Posterior cingulate gyrus (tissue), 11 donors: ENCODE data around the gene HOXA7.

Experiments used
- DNase-seq, 10 donors: peaks; one replicate each; pipeline versions ENCODE4 v3.0.0 to v3.0.0-alpha.2; 2020 to 2021; ENCODE audit warnings: mixed read lengths in 3 of 10
- intact Hi-C: fragments of 100-400 bp; cut with DNase I; formaldehyde crosslinking; loops from one replicate; pipeline ENCODE4 v1.15.1; 2023

Gene HOXA7

DNA sequence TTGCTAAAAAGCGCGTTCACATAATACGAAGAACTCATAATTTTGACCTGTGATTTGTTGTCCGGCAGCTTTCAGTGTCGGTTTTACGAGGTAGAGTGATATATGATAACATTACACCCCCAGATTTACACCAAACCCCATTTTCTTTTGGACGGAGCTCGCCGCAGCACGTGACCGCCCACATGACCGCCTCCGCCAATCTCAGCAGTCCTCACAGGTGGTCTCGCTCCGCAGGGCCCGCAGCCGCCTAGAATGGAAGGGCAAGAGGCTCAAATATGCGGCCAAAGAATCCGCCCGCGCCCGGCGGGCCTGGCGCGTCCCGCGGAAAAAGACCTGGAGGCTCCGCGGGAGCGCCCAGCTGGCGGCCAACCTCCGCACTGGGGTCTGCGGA, at the start of gene HOXA7:
TSS of gene HOXA7 (minus strand) at position 168 of the 391 bp plus-strand sequence. CDS start at position 38, 130 bp downstream.
- intact Hi-C loops: no loop called here
- DNase-seq: peak in 1 of 10 donors; percentile 12

DNA sequence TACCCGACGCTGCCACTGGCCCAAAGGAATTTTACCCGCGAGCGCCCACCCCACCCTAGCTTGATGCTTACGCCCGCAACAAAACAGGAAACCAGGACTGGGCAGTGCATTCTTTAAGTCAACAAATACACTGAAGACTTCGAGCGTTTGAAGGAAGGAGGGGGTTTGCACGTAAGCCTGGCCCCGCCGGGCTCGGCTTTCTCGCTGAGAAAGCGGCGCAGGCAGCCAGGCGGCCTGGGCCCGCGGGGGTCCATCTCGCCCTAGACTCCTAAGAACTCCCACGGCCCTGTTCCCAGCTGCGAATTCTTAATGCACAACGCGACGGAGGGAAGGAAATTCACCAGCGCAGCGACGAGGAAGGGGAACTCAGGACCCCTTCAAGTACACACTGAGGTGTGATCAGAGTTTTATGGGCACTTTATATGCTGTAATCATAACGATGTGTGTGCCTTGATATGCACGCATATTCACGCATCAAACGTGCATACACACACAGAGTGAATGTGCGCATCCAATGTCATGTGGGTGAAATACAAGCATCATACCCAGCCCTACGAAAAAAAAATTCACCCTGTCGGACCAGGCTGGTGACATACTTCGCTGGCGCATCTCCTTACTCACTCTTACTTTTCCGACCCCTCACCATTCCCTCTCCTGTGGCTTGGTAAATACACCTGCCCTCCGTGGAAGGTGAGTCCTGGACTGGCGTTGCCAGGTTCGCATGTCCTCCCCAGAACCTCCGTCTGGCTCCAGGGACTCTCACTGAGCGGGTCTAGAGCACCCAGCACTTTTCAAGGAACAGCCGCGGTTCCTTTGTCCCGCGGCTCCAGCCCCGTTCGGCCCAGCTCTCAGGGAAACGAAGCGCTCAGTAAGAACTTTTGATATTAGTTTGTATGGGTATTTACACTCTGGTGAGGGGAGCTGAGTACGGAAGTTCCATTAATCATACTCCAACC, 49.1 kb upstream of the HOXA7 start:
- intact Hi-C loops: no loop called here
- DNase-seq: no peak

DNA sequence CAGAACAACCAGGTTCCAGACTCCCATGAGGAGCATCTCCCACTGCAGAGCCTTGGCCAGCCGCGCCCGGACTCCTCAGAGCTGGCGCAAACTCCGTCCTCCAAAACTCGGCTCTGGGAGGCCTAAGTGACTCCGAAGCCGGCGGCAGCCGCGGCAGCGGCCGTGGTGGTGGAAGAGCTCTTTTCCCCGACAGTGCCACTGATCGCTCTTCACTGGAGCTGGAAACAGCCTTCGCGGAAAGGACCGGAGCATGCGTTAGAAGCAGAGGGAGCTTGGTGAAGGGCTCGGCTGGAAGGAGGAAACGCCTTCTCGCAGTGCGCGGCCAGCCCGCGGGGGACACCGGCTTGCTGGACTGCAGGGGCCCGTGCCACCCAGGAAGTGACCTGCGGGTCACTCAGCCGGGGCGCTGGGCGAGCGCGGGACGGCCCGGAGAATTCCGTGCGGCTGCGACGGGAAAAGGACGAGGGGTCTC, 48.4 kb upstream of the HOXA7 start:
- DNase-seq: peak in 1 of 10 donors; percentile 84
- intact Hi-C loops: no loop called here

DNA sequence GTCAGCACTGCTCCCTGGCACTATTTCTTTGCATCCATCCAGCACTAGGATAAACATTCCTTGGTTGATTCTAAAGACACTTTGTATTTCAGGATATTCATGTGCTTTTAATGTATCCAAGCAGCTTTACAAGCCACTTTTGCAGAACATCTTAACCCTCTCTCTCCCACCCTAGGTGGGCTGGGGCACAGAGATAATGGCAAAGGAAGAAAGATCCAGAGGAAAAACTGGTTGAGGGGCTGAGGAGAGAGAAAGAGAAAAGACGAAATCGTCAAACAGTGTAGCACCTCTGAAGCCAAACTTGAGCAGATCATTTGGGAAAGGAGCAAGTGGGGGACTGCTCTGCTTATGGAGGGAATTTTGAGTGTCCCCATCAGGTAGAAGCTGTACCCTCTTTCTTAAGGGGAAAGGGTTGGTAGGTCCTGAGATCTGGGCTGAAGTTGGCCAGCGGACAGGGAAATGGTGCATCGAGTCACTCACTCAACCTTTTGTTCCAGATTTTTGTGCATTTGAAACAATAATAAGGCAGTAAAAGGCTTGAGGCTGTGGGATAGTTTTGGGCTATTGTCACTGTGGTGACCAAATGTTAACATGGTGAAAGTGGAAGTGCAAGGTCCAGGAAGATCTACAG, 47.6 kb upstream of the HOXA7 start:
- intact Hi-C loops: no loop called here
- DNase-seq: no peak

DNA sequence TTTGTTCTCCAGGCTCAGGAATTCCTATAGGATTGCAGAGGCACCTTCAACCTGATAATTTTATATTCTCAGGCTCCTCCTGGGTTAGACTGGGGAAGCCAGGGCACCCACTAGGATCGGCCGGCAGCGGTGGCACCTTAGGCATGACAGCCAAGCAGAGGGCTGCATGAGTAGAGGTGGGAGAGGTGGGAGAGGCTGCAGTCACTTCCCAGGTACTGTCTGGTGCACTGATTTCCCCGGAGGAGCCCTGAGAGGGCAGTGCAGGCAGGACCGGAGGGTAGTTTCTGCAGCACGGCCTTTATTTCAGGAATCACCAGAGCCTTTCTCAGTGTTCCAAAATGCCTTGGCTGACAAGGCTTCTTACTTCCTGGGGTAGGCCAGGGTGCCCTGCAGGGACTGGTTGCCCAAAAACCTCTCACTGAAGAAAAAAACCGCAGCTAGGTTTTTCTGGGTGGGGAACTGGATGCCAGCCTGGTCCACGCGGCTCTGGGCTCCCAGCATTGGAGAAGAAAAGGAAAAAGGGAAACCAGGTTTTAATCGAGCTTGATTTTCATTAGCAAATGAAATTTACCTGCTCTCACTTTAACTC, 47.0 kb upstream of the HOXA7 start:
- DNase-seq: no peak
- intact Hi-C loops: no loop called here

DNA sequence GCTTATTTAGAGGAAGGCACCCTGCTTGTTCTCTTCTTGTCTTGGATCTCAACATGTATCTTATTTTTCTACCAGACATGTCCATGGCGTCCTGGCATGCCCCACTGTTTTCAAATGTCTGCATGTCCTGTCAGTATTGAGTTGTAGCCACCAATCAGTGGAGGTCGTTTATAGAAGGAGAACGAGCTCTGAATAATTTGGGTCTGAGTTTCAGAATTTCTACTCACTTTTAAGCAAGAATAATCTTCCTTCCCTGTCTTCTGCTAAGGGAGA, 46.3 kb upstream of the HOXA7 start:
- no peak for DNase-seq
- intact Hi-C loops: no loop called here

DNA sequence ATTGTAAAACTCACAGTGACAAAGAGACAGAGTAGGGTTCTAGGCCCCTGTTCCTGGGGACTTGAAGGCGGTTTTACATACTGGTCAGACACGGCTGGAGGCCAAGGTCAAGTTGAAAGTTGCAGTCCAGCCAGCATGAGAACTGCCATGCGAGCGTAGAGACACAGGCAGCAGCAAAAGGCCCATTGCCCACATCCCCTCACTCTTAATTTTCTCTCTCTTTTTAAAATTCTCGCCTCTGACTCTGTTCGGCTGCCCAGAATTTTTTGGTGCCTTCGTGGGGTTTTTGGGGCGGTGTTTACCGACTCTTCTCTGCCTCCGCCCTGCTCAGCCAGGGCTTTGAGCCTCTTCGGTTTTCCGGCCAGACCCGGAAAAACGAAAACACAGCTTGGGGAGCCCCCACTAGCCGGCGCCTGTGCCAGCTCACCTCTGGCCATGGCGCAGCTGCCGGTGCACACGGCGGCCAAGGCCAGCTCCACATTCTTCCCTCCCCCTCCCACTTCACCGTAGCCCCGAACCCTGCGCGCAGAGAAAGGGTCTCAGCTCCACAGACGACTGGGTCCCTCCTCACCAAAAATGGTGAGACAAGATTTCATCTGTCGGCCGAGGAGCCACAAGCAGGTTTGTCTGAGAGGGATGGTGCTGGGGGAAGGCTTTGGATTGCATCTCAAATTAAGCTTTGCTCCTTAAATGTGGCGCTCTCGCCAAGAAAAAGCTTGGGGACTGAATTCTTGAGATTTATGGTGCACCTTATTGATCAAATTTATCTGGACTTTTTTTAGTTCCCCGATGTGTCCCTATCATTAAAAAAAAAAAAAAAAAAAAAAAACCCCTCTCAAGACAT, 45.8 kb upstream of the HOXA7 start:
- intact Hi-C loops: no loop called here

DNA sequence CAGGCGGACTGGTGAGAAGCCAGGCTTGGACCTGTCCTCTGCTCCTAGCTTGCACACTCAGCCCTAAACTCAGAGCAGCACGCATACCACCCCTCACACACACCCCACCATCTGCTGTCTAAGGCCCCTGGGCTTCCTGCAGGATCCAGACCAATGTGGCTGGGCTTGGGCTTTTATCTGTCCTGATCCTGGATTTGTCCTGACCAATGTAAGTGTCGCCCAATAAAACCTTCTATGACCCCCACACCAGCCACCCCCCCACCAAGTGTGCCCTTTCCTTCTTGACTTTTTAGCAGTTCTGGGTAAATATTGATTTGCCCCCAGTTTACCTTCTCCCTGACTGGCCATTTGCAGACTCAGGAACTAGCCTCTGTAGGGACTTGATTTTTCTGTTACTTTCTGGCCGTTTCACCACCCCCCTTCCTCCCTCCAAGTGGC, 45.1 kb upstream of the HOXA7 start:
- DNase-seq: no peak
- intact Hi-C loops: no loop called here

More for the DNA sequence above, 45.8 kb upstream of the HOXA7 start:
- no peak for DNase-seq

DNA sequence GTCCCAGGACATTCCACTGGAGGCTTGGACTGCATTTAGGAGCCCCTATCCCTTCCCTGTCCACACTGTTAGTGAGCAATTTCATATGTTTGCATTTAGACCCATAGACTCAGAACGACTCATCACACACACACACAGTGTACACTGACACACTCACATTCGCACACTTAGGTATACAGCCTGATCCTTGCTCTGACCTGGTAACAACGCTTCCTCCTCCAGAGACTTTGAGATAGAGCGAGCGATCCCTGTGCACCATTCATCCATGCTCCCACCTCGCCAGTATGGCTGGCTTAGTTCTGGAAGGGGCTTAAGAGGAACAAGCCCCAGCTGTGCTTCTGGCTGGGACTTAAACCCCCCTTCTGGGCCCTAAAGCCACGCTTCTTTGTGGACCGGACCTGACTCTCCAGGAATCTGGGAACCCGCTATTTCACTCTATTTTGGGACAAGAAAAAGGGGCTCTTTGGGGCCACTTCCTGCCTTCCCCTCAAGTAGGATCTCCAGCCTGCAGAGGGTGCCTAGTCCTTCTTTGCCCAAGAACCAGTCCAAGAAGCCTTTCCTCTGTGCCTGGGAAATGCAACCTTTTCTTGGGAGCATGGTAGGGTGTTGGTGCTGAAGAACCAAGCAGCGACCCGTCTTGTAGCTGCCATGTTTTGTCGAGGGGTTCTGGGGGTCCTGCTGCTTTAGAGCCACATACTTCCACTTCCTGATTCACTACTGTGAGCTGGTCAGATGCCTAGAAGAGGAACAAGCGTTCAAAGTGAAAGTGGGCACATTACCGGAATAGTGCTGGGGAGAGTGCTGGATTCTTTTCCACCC, 44.5 kb upstream of the HOXA7 start:
- DNase-seq: no peak
- intact Hi-C loops: no loop called here

DNA sequence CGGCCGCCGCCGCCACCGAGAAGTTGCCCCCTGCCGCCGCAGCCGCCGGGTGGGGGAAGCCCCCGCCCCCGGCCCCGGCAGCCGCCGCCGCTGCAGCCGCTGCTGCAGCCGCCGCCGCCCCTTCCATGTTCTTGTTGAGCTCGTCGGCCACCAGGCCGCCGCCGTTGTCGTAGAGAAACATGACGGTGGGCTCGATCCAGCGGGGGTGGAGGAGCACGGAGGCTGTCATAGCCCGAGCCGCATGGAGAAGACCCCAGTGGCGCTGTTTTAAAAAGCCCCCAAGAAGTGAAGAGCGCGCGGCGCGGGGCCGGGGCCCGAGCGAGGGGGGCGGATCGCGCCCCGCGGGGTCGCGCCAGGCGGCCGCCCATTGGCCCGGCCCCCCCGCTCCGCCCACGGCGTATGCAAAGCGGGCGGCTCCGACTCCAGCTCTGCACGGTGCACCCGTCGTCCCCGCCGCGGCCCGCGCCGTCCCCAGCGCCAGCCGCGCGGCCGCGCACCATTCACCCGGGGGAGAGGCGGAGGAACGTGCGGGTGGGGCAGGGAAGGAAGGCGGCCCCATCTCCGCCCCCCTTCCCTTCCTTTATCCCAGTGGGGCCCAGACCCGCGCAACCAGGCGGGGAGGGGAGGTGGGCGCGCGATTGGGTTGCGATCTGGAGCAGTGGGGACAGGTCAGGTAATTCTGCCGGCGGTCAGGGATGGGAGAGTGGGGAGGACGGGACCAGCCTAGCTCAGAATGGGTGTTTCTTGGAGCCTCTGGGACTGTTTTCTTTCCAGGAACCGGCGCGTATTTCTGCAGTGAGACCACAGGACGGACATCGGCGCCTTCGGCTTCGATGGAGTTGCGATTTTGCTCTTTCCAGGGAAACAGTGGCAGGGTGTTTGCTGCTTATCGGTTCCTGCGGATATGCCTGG, 43.6 kb upstream of the HOXA7 start, which contains the start of gene HOXA13:
TSS of gene HOXA13 (minus strand) at position 243 of the 912 bp plus-strand sequence. CDS start at position 229, 14 bp downstream.
- peak in 1 of 10 donors; percentile 43 for DNase-seq
- intact Hi-C loops: loop anchor here (5.0 kb wide), 2 partner anchors 572 to 877 kb away; no protein-coding TSS in a partner anchor

DNA sequence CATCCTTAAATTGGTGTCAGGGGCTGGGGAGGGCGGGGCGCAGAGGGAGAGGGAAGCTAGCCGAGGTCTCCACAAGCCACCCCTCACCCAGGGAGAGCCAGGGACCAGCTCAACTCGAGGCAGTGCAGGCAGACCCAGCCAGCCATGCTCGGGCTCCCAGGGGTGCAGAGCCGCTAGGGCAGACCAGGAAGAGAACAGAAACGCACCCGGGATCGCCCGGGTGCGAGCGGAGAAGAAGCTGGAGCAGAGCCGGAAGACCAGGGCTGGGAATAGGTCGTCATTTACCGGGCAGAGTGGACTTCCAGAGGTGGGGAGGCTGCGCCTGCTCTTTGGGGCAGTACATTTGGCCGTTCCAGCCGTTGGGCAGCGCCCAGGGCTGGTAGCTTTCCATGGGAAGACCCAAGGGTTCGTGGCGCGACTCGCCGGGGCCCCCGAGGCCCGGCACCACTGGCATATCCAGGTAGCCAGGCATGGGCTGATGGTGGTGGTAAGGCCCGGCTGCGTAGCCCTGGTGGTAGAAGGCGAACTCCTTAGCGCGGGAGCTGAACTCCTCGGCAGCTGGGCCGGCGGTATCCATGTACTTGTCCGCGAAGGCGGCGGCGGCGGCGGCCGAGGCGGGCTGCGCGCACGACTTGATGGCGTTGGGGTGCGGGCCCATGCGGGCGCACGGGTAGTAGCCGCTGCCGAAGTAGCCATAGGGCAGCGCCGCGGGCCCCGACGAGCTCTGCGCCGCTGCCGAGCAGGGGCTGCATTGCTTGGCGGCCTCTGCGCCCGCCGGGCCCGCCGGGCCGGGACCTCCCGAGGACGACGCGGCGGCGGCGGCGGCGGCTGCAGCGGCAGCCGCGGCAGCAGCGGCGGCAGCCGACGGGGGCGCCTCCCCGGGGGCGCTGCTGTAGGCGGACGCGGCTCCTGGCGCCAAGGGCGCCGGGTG, 42.7 kb upstream of the HOXA7 start:
- intact Hi-C loops: loop anchor here (5.0 kb wide), 2 partner anchors 573 to 878 kb away; no protein-coding TSS in a partner anchor
- peak in 2 of 10 donors; percentile 74 to 77 for DNase-seq

DNA sequence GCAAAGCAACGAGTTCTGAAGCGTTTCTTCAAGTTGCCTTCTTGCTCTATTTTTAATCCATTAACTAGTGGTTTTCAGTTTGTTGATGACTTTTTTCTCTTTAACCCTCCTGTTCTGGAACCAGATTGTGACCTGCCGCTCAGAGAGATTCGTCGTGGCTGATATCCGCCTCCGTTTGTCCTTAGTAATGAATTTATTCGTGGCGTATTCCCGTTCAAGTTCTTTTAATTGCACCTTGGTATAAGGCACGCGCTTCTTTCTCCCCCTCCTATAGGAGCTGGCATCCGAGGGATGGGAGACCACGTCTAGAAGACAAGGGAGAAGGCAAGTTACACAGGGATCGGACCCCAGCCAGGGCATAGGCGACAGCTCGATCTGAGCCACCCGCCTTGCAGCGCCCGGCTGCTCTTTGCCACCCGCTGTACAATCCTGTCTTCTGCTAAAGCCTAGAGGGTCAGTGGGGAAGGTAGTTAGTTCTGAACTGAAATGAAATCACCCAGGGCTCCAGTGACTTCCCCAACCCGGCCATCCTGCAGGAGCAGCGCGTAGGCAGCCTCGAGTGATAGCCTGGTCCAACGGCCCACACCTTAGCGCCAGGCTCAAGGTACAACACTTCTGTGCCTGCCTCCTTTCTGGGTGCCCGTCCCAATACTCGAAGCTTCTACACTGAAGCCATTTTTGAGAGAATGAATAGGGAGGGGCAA, 41.8 kb upstream of the HOXA7 start:
- peak in 2 of 10 donors; percentile 35 to 48 for DNase-seq
- intact Hi-C loops: loop anchor here (5.0 kb wide), 2 partner anchors 574 to 879 kb away; no protein-coding TSS in a partner anchor

DNA sequence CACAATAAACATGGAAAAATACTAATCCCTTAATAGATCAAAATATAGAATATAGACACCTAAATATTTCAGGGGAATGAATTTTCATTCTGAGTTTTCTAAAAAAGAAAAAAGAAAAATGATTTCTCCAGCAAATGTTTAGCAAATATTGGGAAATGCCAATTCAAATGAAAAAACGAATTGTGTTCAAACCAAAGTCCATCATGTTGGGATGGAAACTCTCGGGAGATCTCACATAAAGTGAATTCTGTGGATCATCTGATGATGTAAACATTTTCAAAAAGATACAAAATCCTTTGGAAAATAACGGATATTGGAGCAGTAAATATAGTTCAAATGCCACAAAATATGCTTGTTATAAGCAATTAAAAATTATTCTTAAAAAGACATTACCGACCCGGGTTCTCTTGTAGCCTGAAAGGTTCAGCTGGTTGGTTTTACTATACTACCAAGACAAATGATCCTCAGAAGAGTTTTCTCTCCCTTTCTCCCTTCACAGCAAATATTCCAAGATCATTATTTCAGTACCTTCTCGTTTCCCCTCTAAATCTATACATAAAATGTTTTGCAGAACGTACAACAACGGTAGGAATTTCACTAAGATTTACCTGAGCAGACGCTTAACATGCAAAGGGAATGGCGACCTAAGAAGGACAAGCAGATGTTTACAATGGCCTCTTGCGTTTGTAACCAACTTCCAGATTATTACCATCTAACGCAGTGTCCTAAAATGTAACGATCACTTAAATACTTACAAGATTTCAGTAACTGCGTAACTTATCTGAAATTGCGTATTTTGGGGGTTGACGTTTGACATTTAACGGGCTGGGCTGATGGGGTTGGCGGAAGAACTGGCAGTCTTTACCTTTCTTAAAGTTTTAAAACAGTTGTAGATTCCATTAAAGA, 40.9 kb upstream of the HOXA7 start:
- intact Hi-C loops: loop anchor here (2.0 to 5.0 kb wide), 5 partner anchors 379 to 880 kb away; no protein-coding TSS in a partner anchor
- no peak for DNase-seq

DNA sequence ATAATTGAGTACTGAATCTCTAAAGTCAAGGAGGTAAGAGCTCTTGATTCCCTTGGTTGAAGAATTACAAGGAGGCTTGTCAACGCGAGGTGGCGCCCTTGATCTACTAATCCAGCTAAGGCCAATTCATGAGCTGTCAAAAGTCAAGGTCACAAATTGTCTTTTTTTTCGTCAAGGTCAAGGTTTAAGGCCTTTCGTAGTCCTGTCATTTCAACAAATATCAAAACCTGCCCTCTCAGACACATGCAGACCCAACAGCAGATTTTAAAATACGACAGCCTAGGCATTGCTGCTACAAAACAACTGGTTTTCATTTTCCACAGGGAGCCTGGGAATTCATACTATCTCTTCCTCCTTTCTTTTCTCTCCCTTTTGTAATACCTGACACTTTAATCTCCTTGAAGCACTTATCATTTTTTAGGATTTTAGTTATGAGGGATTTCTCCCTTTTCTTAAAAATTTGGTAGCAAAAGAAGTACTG, 39.9 kb upstream of the HOXA7 start:
- DNase-seq: peak; percentile 49 to 96 (median 84)
- intact Hi-C loops: loop anchor here (2.0 to 5.0 kb wide), 5 partner anchors 380 to 881 kb away; no protein-coding TSS in a partner anchor
